Mesenchymal stem cell (in vitro differentiated cells and primary cell): ENCODE measurements around the gene FUT7.

Experiments
- DNase-seq: peaks from one replicate; pipeline ENCODE4 v3.0.0-alpha.2; 2013
- H2AFZ ChIP-seq: one replicate; pipeline ENCODE4 v1.6.1; 2013; ENCODE audit warnings: low read depth, mild to moderate bottlenecking, control low read depth, inconsistent platforms, low read length, moderate library complexity
- H2AK5ac ChIP-seq: 2 replicates; pipeline ENCODE4 v1.6.1; 2013; ENCODE audit warnings: low read length, moderate library complexity, mild to moderate bottlenecking, inconsistent platforms; ENCODE audit not compliant: severe bottlenecking
- H2BK120ac ChIP-seq: one replicate; pipeline ENCODE4 v1.6.1; 2013; ENCODE audit warnings: low read depth, mild to moderate bottlenecking, inconsistent platforms, low read length, moderate library complexity
- H2BK12ac ChIP-seq, 2 experiments: one replicate each; pipeline ENCODE4 v1.6.1; 2013; ENCODE audit warnings: inconsistent platforms in 2 of 2, low read length in 2 of 2, mild to moderate bottlenecking in 2 of 2, moderate library complexity in 2 of 2, control low read depth in 1 of 2
- H2BK15ac ChIP-seq: one replicate; pipeline ENCODE4 v1.6.1; 2013; ENCODE audit warnings: mild to moderate bottlenecking, low read depth, inconsistent platforms; ENCODE audit not compliant: poor library complexity, severe bottlenecking
- H2BK5ac ChIP-seq: 2 replicates; pipeline ENCODE4 v1.6.1; 2013; ENCODE audit warnings: low read depth, mild to moderate bottlenecking, low read length, control low read depth, inconsistent platforms; ENCODE audit not compliant: poor library complexity, severe bottlenecking
- H3K14ac ChIP-seq, 2 experiments: one replicate each; pipeline ENCODE4 v1.6.1; 2013; ENCODE audit warnings: inconsistent platforms in 2 of 2, low read length in 2 of 2, control low read depth in 1 of 2, mild to moderate bottlenecking in 1 of 2, moderate library complexity in 1 of 2
- H3K18ac ChIP-seq, 2 experiments: one replicate each; pipeline ENCODE4 v1.6.1; 2013; ENCODE audit warnings: inconsistent platforms in 2 of 2, low read length in 2 of 2, control low read depth in 1 of 2, low read depth in 1 of 2, mild to moderate bottlenecking in 1 of 2
- H3K23ac ChIP-seq, 2 experiments: one replicate each; pipeline ENCODE4 v1.6.1; 2013; ENCODE audit warnings: inconsistent platforms in 2 of 2, low read length in 2 of 2, mild to moderate bottlenecking in 2 of 2, moderate library complexity in 2 of 2, control low read depth in 1 of 2
- H3K27ac ChIP-seq: 2 replicates; pipeline ENCODE4 v1.5.1; 2013; ENCODE audit warnings: mild to moderate bottlenecking, moderate library complexity, low read length, control low read depth, inconsistent platforms; ENCODE audit not compliant: poor library complexity, severe bottlenecking
- H3K27me3 ChIP-seq, 2 experiments: 2 replicates each; pipeline versions ENCODE4 v1.6.1 to v1.7.0; 2013; ENCODE audit warnings: low read length in 2 of 2, mild to moderate bottlenecking in 2 of 2, moderate library complexity in 2 of 2, control low read depth in 1 of 2, inconsistent platforms in 1 of 2; ENCODE audit not compliant: control insufficient read depth in 1 of 2, insufficient read depth in 1 of 2
- H3K36me3 ChIP-seq, 2 experiments: 2 replicates each; pipeline versions ENCODE4 v1.6.1 to v1.7.0; 2013; ENCODE audit warnings: low read length in 2 of 2, control low read depth in 1 of 2, inconsistent platforms in 1 of 2, low read depth in 1 of 2, mild to moderate bottlenecking in 1 of 2; ENCODE audit not compliant: insufficient read depth in 2 of 2, control insufficient read depth in 1 of 2
- H3K4ac ChIP-seq, 2 experiments: one replicate each; pipeline ENCODE4 v1.6.1; 2013; ENCODE audit warnings: inconsistent platforms in 2 of 2, low read length in 2 of 2, mild to moderate bottlenecking in 2 of 2, moderate library complexity in 2 of 2, control low read depth in 1 of 2, low read depth in 1 of 2
- H3K4me1 ChIP-seq: 2 replicates; pipeline ENCODE4 v1.6.1; 2013; ENCODE audit warnings: low read depth, low read length, control low read depth; ENCODE audit not compliant: control insufficient read depth, insufficient read depth
- H3K4me2 ChIP-seq: 2 replicates; pipeline ENCODE4 v1.6.1; 2013; ENCODE audit warnings: low read length, mild to moderate bottlenecking, inconsistent platforms; ENCODE audit not compliant: poor library complexity, severe bottlenecking
- H3K4me3 ChIP-seq, 2 experiments: 2 replicates each; pipeline versions ENCODE4 v1.5.1 to v1.7.0; 2013; ENCODE audit warnings: low read length in 2 of 2, mild to moderate bottlenecking in 2 of 2, control low read depth in 1 of 2, low read depth in 1 of 2; ENCODE audit not compliant: insufficient read depth in 1 of 2
- H3K79me1 ChIP-seq: replicated peaks from 2 replicates; pipeline ENCODE4 v1.6.1; 2013; ENCODE audit warnings: mild to moderate bottlenecking, control low read depth, low read length, inconsistent platforms; ENCODE audit not compliant: poor library complexity, severe bottlenecking
- H3K9ac ChIP-seq: 2 replicates; pipeline ENCODE4 v1.7.0; 2013; ENCODE audit warnings: mild to moderate bottlenecking, low read length, moderate library complexity
- H3K9me3 ChIP-seq: 2 replicates; pipeline ENCODE4 v1.7.0; 2013; ENCODE audit warnings: mild to moderate bottlenecking, low read length; ENCODE audit not compliant: control insufficient read depth
- H4K8ac ChIP-seq: one replicate; pipeline ENCODE4 v1.6.1; 2013; ENCODE audit warnings: inconsistent platforms, mild to moderate bottlenecking, low read length, moderate library complexity
- H4K91ac ChIP-seq: one replicate; pipeline ENCODE4 v1.6.1; 2013; ENCODE audit warnings: mild to moderate bottlenecking, low read length, inconsistent platforms
- WGBS: methylation state at CpG from one replicate; pipeline ENCODE4 v1.1.7; 2013; ENCODE audit warnings: mixed read lengths; 5-methylcytosine and 5-hydroxymethylcytosine counted together

FUT7 gene

DNA sequence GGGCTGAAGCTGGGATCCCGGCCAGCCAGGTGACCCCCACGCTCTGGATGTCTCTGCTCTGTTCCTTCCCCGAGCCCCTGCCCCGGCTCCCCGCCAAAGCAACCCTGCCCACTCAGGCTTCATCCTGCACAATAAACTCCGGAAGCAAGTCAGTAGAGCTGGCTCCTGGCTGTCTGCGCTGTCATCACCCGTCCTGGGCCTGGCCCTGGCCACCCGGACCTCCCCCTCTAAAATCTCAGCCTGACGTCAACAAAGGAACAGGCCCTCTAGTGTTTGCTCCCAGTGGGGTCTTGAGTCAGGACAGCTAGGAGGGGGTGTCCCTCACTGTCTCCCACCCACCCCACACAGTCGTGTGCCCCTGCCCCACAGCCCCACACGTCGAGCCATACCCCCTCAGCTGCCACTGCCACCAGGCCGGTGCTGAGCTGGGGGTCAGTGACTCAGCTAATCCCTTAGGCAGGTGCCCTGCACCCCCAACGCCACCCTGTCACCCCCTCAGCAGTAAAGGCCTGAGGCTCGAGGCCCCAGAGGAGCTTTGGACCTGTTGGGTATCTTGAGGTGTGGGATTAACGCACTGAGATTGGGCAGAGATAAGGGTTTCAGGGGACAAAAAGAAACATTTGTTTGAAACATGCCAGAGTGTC lies 50.2 kb downstream of the FUT7 start:
- H3K36me3 ChIP-seq, result peaks cover 0 to 4% of the 10 kb centered on the region in 2 experiments
- H4K8ac ChIP-seq, result no peak overlapping the region
- no peak overlapping the region for H3K4ac ChIP-seq
- no peak overlapping the region for H4K91ac ChIP-seq
- H3K9ac ChIP-seq, result no peak overlapping the region
- H3K4me3 ChIP-seq, result no peak overlapping the region
- peaks cover 31% of the 10 kb centered on the region for H3K4me1 ChIP-seq
- WGBS, result 76% methylated on average over 13 of the region's 17 CpGs
- H3K4me2 ChIP-seq, result no peak overlapping the region
- no peak overlapping the region for H2BK120ac ChIP-seq
- H2BK15ac ChIP-seq, result no peak overlapping the region
- no peaks in the 10 kb centered on the region for H3K79me1 ChIP-seq
- H3K23ac ChIP-seq, result no peak overlapping the region
- no peak overlapping the region for H3K27ac ChIP-seq
- H3K27me3 ChIP-seq, result peaks cover 33 to 54% of the 10 kb centered on the region in 2 experiments
- no peak overlapping the region for H2BK12ac ChIP-seq
- H3K14ac ChIP-seq, result no peak overlapping the region
- DNase-seq, result no peak
- no peak overlapping the region for H3K18ac ChIP-seq
- no peak overlapping the region for H2AFZ ChIP-seq
- H2BK5ac ChIP-seq, result no peak overlapping the region
- no peak overlapping the region for H2AK5ac ChIP-seq
- no peaks in the 10 kb centered on the region for H3K9me3 ChIP-seq

- no peak overlapping the region for H3K4me3 ChIP-seq
- 92% methylated on average over 16 of the region's 16 CpGs for WGBS
- no peak overlapping the region for H2BK5ac ChIP-seq
- no peak overlapping the region for H2BK120ac ChIP-seq
- no peak overlapping the region for H4K91ac ChIP-seq
- H3K4me1 ChIP-seq, result peaks cover 34% of the 10 kb centered on the region
- H3K23ac ChIP-seq, result no peak overlapping the region
- H3K27ac ChIP-seq, result no peak overlapping the region
- peaks cover 30 to 48% of the 10 kb centered on the region in 2 experiments for H3K27me3 ChIP-seq
- H3K36me3 ChIP-seq, result peaks cover 0 to 4% of the 10 kb centered on the region in 2 experiments
- peak overlapping the region; percentile 86 for H2BK15ac ChIP-seq
- H3K9me3 ChIP-seq, result no peaks in the 10 kb centered on the region
- DNase-seq, result no peak
- no peak overlapping the region for H3K14ac ChIP-seq
- H3K4ac ChIP-seq, result no peak overlapping the region
- H3K79me1 ChIP-seq, result no peaks in the 10 kb centered on the region
- no peak overlapping the region for H3K9ac ChIP-seq
- H2AK5ac ChIP-seq, result no peak overlapping the region
- no peak overlapping the region for H3K18ac ChIP-seq
- no peak overlapping the region for H2BK12ac ChIP-seq
- H2AFZ ChIP-seq, result no peak overlapping the region
- no peak overlapping the region for H4K8ac ChIP-seq
- no peak overlapping the region for H3K4me2 ChIP-seq
Observed at GRCh38 chr9:136980669-136981478, 51.0 kb downstream of the FUT7 start.
